IMR-90 (cell line): ENCODE data around the gene VGLL2. TPM values are rescaled to one million over a fixed set of nuclear protein-coding genes. Genes with fewer than 3 reads are reported as not detected.

Experiments used
- ATAC-seq: fragments of 200-7000 bp; cut with Tn5 transposase; 2 replicates; pipeline ENCODE4 v1.9.1; 2020; ENCODE audit warnings: low read depth, mild to moderate bottlenecking, moderate library complexity
- BruUV-seq: library from RNA; stranded (reverse); fragments of 400-500 nt; replicated peaks from 2 replicates; lab custom pipeline; 2021; lab: Mats Ljungman, UMichigan
- CTCF ChIA-PET: fragments of 300-600 bp; formaldehyde crosslinking; extraction: SDS; loops from one replicate; lab custom pipeline; 2021; ENCODE audit warnings: antibody characterized with exemption; lab: Yijun Ruan, JAX
- POLR2A ChIA-PET: fragments of 300-600 bp; sonication (Branson Sonifier 250); formaldehyde crosslinking; loops from one replicate; lab custom pipeline; 2022; ENCODE audit warnings: antibody characterized with exemption; ENCODE audit not compliant: unreplicated experiment; lab: Charles Lee
- DNase-seq: peaks from one replicate; pipeline ENCODE4 v3.0.0; 2013
- H2AFZ ChIP-seq: replicated peaks from 2 replicates; pipeline ENCODE3; 2013; ENCODE audit warnings: low read length, mild to moderate bottlenecking; ENCODE audit not compliant: poor library complexity
- H2AK5ac ChIP-seq: 2 replicates; pipeline ENCODE4 v1.6.1; 2013; ENCODE audit warnings: low read depth, low read length, inconsistent platforms
- H2AK9ac ChIP-seq: replicated peaks from 2 replicates; pipeline ENCODE3; 2013; ENCODE audit warnings: mild to moderate bottlenecking, low read depth, low read length, moderate library complexity; ENCODE audit not compliant: poor library complexity
- H2BK120ac ChIP-seq: 2 replicates; pipeline ENCODE4 v1.6.1; 2013; ENCODE audit warnings: low read depth, low read length, inconsistent platforms
- H2BK15ac ChIP-seq: 3 replicates; pipeline ENCODE4 v1.6.1; 2013; ENCODE audit warnings: low read depth, low read length, inconsistent platforms
- H2BK20ac ChIP-seq: 2 replicates; pipeline ENCODE4 v1.6.1; 2013; ENCODE audit warnings: low read depth, mild to moderate bottlenecking, inconsistent platforms, low read length, moderate library complexity
- H2BK5ac ChIP-seq: 2 replicates; pipeline ENCODE4 v1.6.1; 2013; ENCODE audit warnings: mild to moderate bottlenecking, low read depth, low read length, inconsistent platforms; ENCODE audit not compliant: poor library complexity, severe bottlenecking
- H3K14ac ChIP-seq: replicated peaks from 2 replicates; pipeline ENCODE4 v1.6.1; 2013; ENCODE audit warnings: low read depth, low read length, inconsistent platforms
- H3K18ac ChIP-seq: 2 replicates; pipeline ENCODE4 v1.6.1; 2013; ENCODE audit warnings: low read depth, low read length, control low read depth
- H3K23ac ChIP-seq: 2 replicates; pipeline ENCODE4 v1.6.1; 2013; ENCODE audit warnings: low read depth, low read length, inconsistent platforms
- H3K27ac ChIP-seq: 2 replicates; pipeline ENCODE4 v1.5.1; 2013; ENCODE audit warnings: mild to moderate bottlenecking, control low read depth, low read length; ENCODE audit not compliant: insufficient read depth
- H3K27me3 ChIP-seq: 2 replicates; pipeline ENCODE4 v1.6.1; 2013; ENCODE audit warnings: low read length; ENCODE audit not compliant: control insufficient read depth, insufficient read depth
- H3K36me3 ChIP-seq: 2 replicates; pipeline ENCODE4 v1.6.1; 2013; ENCODE audit warnings: low read length, mixed read lengths; ENCODE audit not compliant: control insufficient read depth, insufficient read depth
- H3K4ac ChIP-seq: 2 replicates; pipeline ENCODE4 v1.6.1; 2013; ENCODE audit warnings: low read depth, low read length, inconsistent platforms
- H3K4me1 ChIP-seq: 2 replicates; pipeline ENCODE4 v1.6.1; 2013; ENCODE audit warnings: low read length, mixed read lengths; ENCODE audit not compliant: control insufficient read depth, insufficient read depth
- H3K4me2 ChIP-seq: 2 replicates; pipeline ENCODE4 v1.6.1; 2013; ENCODE audit warnings: low read depth, mild to moderate bottlenecking, control low read depth, low read length, moderate library complexity
- H3K4me3 ChIP-seq: 2 replicates; pipeline ENCODE4 v1.5.1; 2013; ENCODE audit warnings: low read depth, mild to moderate bottlenecking, control low read depth, low read length, moderate library complexity; ENCODE audit not compliant: insufficient read depth
- H3K56ac ChIP-seq: 2 replicates; pipeline ENCODE4 v1.6.1; 2013; ENCODE audit warnings: low read length, inconsistent platforms; ENCODE audit not compliant: insufficient read depth; ENCODE audit errors: extremely low read depth
- H3K79me1 ChIP-seq, 2 experiments: 2 replicates each; pipeline ENCODE4 v1.6.1; 2013; ENCODE audit warnings: low read length in 2 of 2, inconsistent platforms in 1 of 2, low read depth in 1 of 2
- H3K9ac ChIP-seq: 2 replicates; pipeline ENCODE4 v1.6.1; 2013; ENCODE audit warnings: low read depth, low read length, control low read depth
- H3K9me1 ChIP-seq: 2 replicates; pipeline ENCODE4 v1.6.1; 2013; ENCODE audit warnings: low read length, inconsistent platforms; ENCODE audit not compliant: insufficient read depth
- H3K9me3 ChIP-seq: 2 replicates; pipeline ENCODE4 v1.6.1; 2013; ENCODE audit warnings: low read length; ENCODE audit not compliant: control insufficient read depth, insufficient read depth
- H4K20me1 ChIP-seq: 2 replicates; pipeline ENCODE4 v1.6.1; 2013; ENCODE audit warnings: low read length, inconsistent platforms; ENCODE audit not compliant: insufficient read depth
- H4K5ac ChIP-seq: 2 replicates; pipeline ENCODE4 v1.6.1; 2013; ENCODE audit warnings: mild to moderate bottlenecking, low read depth, low read length, control low read depth
- H4K8ac ChIP-seq, 2 experiments: 2 replicates each; pipeline ENCODE4 v1.6.1; 2013; ENCODE audit warnings: low read depth in 2 of 2, low read length in 2 of 2, control low read depth in 1 of 2, inconsistent platforms in 1 of 2
- H4K91ac ChIP-seq: 2 replicates; pipeline ENCODE4 v1.6.1; 2013; ENCODE audit warnings: low read depth, low read length, inconsistent platforms; ENCODE audit not compliant: insufficient read depth
- BHLHE40 ChIP-seq: fragments of 150-350 bp; IDR thresholded peaks from 2 replicates; pipeline ENCODE4 v1.6.1; 2016; ENCODE audit warnings: mild to moderate bottlenecking, low read depth, low read length
- CHD1 ChIP-seq: IDR thresholded peaks from 2 replicates; pipeline ENCODE4 v1.6.1; 2012; ENCODE audit warnings: low read depth, low read length, improper control_type of control experiment
- CTCF ChIP-seq: conservative IDR thresholded peaks from 2 replicates; pipeline ENCODE4 v1.5.1; 2012; ENCODE audit warnings: mild to moderate bottlenecking, low read depth, low read length, improper control_type of control experiment
- MAZ ChIP-seq: IDR thresholded peaks from 2 replicates; pipeline ENCODE4 v1.6.1; 2012; ENCODE audit warnings: low read depth, mild to moderate bottlenecking, low read length, improper control_type of control experiment, moderate library complexity, borderline replicate concordance
- MXI1 ChIP-seq: IDR thresholded peaks from 2 replicates; pipeline ENCODE4 v1.6.1; 2012; ENCODE audit warnings: low read depth, mild to moderate bottlenecking, low read length, moderate library complexity, borderline replicate concordance
- NFE2L2 ChIP-seq: fragments of 150-350 bp; IDR thresholded peaks from 2 replicates; pipeline ENCODE4 v1.6.1; 2016; ENCODE audit warnings: low read depth, mild to moderate bottlenecking, low read length
- POLR2A ChIP-seq: IDR thresholded peaks from 2 replicates; pipeline ENCODE4 v1.6.1; 2012; ENCODE audit warnings: mild to moderate bottlenecking, low read depth, low read length
- RAD21 ChIP-seq: IDR thresholded peaks from 2 replicates; pipeline ENCODE4 v1.6.1; 2012; ENCODE audit warnings: low read length, improper control_type of control experiment
- RCOR1 ChIP-seq: IDR thresholded peaks from 2 replicates; pipeline ENCODE4 v1.6.1; 2012; ENCODE audit warnings: mild to moderate bottlenecking, low read length, improper control_type of control experiment; ENCODE audit not compliant: insufficient replicate concordance
- RFX5 ChIP-seq: IDR thresholded peaks from 2 replicates; pipeline ENCODE4 v1.8.0; 2012; ENCODE audit warnings: low read depth, mild to moderate bottlenecking, low read length, moderate library complexity
- SMC3 ChIP-seq: fragments of 150-350 bp; IDR thresholded peaks from 2 replicates; pipeline ENCODE4 v1.6.1; 2016; ENCODE audit warnings: low read depth, mild to moderate bottlenecking, antibody characterized with exemption, low read length, moderate library complexity
- WGBS, 2 experiments: methylation state at CpG; one replicate each; pipeline versions ENCODE4 v1.1.5 to v1.1.7; 2013; ENCODE audit warnings: missing lambda C conversion rate in 2 of 2; ENCODE audit not compliant: insufficient read length in 1 of 2; ENCODE audit errors: extremely low coverage in 2 of 2; 5-methylcytosine and 5-hydroxymethylcytosine counted together
- dilution Hi-C: fragments of 300-500 bp; cut with HindIII; formaldehyde crosslinking; loops from one replicate; pipeline ENCODE4 v1.14.3; 2018; ENCODE audit warnings: low sequenced_read_pairs; ENCODE audit not compliant: unreplicated experiment
- in situ Hi-C: fragments of 300-500 bp; cut with MboI; formaldehyde crosslinking; loops from 3 replicates; pipeline ENCODE4 v1.14.3; 2019; ENCODE audit warnings: low sequenced_read_pairs, inconsistent platforms, mixed read lengths
- intact Hi-C: fragments of 100-400 bp; cut with micrococcal nuclease; formaldehyde crosslinking; loops from 2 replicates; pipeline ENCODE4 v1.10.0; 2022
- polyA plus RNA-seq, 3 experiments: library from polyadenylated mRNA; depleted of rRNA; stranded (reverse); fragments of >200 nt; gene quantifications; 2 replicates each; pipeline ENCODE4 v1.2.3, GENCODE V29; 2012; ENCODE audit warnings: low replicate concordance in 1 of 3
- total RNA-seq: library from RNA; depleted of rRNA; stranded (reverse); fragments of >200 nt; gene quantifications from 2 replicates; pipeline ENCODE4 v1.2.3, GENCODE V29; 2012
- TF ChIP-seq, protein P1 (sequence below): fragments of 150-350 bp; IDR thresholded peaks from 2 replicates; pipeline ENCODE4 v1.6.1; 2016; ENCODE audit warnings: low read depth, mild to moderate bottlenecking, low read length, moderate library complexity, borderline replicate concordance
- TF ChIP-seq, protein P2 (sequence below): fragments of 150-350 bp; IDR thresholded peaks from 2 replicates; pipeline ENCODE4 v1.6.1; 2017; ENCODE audit warnings: mild to moderate bottlenecking, antibody characterized with exemption, low read length, low read depth

Gene VGLL2
- total and polyA plus RNA-seq, 2 of the 4 experiments (the other 2 are of a cell fraction) = not detected

- Histone ChIP-seq H3K27me3 (peaks cover 71% of the 10 kb centered on the region), H3K4ac (no peak overlapping the region), H4K20me1 (no peaks in the 10 kb centered on the region), H3K56ac (no peak overlapping the region), H3K9ac (no peak overlapping the region), H3K18ac (no peak overlapping the region), H3K27ac (no peak overlapping the region), H3K4me3 (no peak overlapping the region), H4K91ac (no peak overlapping the region), H2BK5ac (no peak overlapping the region), H3K9me1 (no peaks in the 10 kb centered on the region), H3K14ac (no peak overlapping the region), H2AK5ac (no peak overlapping the region), H2BK20ac (no peak overlapping the region), H3K23ac (no peak overlapping the region), H2BK15ac (no peak overlapping the region), H3K36me3 (no peaks in the 10 kb centered on the region), H3K9me3 (no peaks in the 10 kb centered on the region; the same call in 1 of the 2 replicates), H4K5ac (no peak overlapping the region), H3K4me2 (no peak overlapping the region; the same call in 1 of the 2 replicates), H2BK120ac (no peak overlapping the region), H3K79me1 (no peaks in the 10 kb centered on the region), H3K4me1 (no peaks in the 10 kb centered on the region; the same call in 1 of the 2 replicates), H4K8ac (no peak overlapping the region), H2AK9ac (no peak overlapping the region), H2AFZ (no peak overlapping the region)
- WGBS, 2 experiments = no CpG with 5 or more reads among the region's 8 CpGs
- intact Hi-C loops (no loop called here), in situ Hi-C loops (no loop called here), dilution Hi-C loops (no loop called here)
- CTCF ChIA-PET = no interaction called here
- DNase-seq (no peak), ATAC-seq (no peak)
- POLR2A ChIA-PET = no interaction called here
- TF ChIP-seq, protein P1, sequence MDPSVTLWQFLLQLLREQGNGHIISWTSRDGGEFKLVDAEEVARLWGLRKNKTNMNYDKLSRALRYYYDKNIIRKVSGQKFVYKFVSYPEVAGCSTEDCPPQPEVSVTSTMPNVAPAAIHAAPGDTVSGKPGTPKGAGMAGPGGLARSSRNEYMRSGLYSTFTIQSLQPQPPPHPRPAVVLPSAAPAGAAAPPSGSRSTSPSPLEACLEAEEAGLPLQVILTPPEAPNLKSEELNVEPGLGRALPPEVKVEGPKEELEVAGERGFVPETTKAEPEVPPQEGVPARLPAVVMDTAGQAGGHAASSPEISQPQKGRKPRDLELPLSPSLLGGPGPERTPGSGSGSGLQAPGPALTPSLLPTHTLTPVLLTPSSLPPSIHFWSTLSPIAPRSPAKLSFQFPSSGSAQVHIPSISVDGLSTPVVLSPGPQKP = no peak
- TF ChIP-seq MAZ (no peak), NFE2L2 (no peak), MXI1 (no peak), POLR2A (no peak), BHLHE40 (no peak), RFX5 (no peak), RAD21 (no peak), RCOR1 (no peak), CTCF (no peak), SMC3 (no peak), CHD1 (no peak)
- TF ChIP-seq, protein P2, sequence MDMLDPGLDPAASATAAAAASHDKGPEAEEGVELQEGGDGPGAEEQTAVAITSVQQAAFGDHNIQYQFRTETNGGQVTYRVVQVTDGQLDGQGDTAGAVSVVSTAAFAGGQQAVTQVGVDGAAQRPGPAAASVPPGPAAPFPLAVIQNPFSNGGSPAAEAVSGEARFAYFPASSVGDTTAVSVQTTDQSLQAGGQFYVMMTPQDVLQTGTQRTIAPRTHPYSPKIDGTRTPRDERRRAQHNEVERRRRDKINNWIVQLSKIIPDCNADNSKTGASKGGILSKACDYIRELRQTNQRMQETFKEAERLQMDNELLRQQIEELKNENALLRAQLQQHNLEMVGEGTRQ = no peak
- no TSS peak for BruUV-seq
These were observed 4.3 kb downstream of the VGLL2 start for GRCh38 chr6:117269638-117270054.
